IMR-90 (cell line): ENCODE measurements around the gene CDH1.

ENCODE experiments used
- BHLHE40 ChIP-seq: fragments of 150-350 bp; IDR thresholded peaks from 2 replicates; pipeline ENCODE4 v1.6.1; 2016; ENCODE audit warnings: mild to moderate bottlenecking, low read depth, low read length
- CEBPB ChIP-seq: IDR thresholded peaks from 2 replicates; pipeline ENCODE4 v1.6.1; 2012; ENCODE audit warnings: low read depth, low read length, improper control_type of control experiment
- CTCF ChIP-seq: conservative IDR thresholded peaks from 2 replicates; pipeline ENCODE4 v1.5.1; 2012; ENCODE audit warnings: mild to moderate bottlenecking, low read depth, low read length, improper control_type of control experiment
- ELK1 ChIP-seq: fragments of 150-350 bp; IDR thresholded peaks from 2 replicates; pipeline ENCODE4 v1.6.1; 2016; ENCODE audit warnings: low read depth, mild to moderate bottlenecking, low read length, moderate library complexity, borderline replicate concordance
- FOS ChIP-seq: fragments of 150-350 bp; IDR thresholded peaks from 2 replicates; pipeline ENCODE4 v1.6.1; 2016; ENCODE audit warnings: low read depth, low read length
- POLR2A ChIP-seq: IDR thresholded peaks from 2 replicates; pipeline ENCODE4 v1.6.1; 2012; ENCODE audit warnings: mild to moderate bottlenecking, low read depth, low read length
- RAD21 ChIP-seq: IDR thresholded peaks from 2 replicates; pipeline ENCODE4 v1.6.1; 2012; ENCODE audit warnings: low read length, improper control_type of control experiment
- SMC3 ChIP-seq: fragments of 150-350 bp; IDR thresholded peaks from 2 replicates; pipeline ENCODE4 v1.6.1; 2016; ENCODE audit warnings: low read depth, mild to moderate bottlenecking, antibody characterized with exemption, low read length, moderate library complexity
- TF ChIP-seq, protein P1 (sequence below): fragments of 150-350 bp; IDR thresholded peaks from 2 replicates; pipeline ENCODE4 v1.6.1; 2017; ENCODE audit warnings: mild to moderate bottlenecking, antibody characterized with exemption, low read length, low read depth

DNA sequence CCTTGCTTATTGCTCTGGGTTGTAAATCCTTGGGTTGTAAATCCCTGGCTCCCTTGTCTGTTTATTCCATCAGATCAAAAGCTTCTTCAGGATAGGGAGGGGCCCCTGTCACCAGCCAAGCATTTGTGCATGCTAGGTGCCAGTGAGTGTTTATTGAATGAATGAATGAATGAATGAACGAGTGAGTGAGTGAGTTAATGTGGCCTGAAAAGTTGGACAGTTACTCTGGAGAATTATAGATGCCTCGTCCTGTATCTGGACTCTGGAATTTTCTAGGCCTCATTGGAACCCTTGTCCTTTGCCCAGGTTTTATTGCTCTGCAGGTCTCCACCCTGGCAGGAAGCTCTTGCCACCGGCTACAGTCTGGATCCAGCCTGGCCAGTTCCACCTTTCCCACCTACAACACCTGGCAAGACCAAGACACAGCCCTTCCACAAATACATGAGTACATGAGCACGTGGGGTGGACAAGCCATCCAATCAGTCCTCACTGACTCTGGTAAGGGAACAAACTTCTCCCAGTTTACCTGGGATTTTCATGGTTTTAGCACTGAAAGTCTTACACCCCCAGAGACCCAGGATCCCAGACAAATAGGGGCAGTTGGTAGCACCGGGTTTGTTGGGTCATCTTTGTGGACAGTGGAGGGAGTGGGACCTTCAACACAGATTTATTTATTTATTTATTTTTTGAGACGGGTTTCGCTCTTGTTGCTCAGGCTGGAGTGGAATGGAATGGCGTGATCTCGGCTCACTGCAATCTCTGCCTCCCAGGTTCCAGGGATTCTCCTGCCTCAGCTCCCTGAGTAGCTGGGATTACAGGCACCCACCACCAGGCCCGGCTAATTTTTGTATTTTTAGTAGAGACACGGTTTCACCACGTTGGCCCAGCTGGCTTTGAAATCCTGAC is 14.7 kb upstream of the CDH1 start:
- TF ChIP-seq CTCF (no peak), POLR2A (no peak), SMC3 (no peak), BHLHE40 (no peak), CEBPB (no peak), FOS (no peak), RAD21 (no peak), ELK1 (no peak)
- TF ChIP-seq, protein P1, sequence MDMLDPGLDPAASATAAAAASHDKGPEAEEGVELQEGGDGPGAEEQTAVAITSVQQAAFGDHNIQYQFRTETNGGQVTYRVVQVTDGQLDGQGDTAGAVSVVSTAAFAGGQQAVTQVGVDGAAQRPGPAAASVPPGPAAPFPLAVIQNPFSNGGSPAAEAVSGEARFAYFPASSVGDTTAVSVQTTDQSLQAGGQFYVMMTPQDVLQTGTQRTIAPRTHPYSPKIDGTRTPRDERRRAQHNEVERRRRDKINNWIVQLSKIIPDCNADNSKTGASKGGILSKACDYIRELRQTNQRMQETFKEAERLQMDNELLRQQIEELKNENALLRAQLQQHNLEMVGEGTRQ, result no peak
